ENCODE results near the gene GPR27. TPM values are rescaled to one million over a fixed set of nuclear protein-coding genes. Genes with fewer than 3 reads are reported as not detected.

The GPR27 gene
- total RNA-seq, 1 donor from 2014 or later = 18.3 TPM

DNA sequence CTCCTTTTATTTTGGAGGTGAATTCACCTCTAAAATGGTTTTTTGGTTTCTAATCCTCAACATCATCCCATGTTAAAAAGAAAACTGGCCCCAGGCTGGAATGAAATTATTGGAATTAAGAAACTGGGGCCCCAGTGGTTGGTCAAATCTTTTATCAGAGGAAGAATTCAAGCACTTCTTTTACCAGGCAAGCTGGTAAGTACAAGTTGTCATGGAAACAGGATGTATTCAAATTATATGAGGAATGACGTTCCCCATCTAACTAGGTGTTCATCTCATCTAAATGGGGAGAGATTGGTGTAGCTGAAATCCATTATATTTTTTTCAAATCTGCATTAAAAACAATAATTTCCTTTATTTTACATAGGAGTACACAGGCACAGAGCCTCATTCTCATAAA lies 18.8 kb upstream of the GPR27 start:
- no peak for DNase-seq (ENCODE audit: low spot score)
- no peaks in the 10 kb centered on the region for H3K9me3 ChIP-seq (ENCODE audit: low read depth)
- H3K4me3 ChIP-seq = no peak overlapping the region
- no peaks in the 10 kb centered on the region for H3K79me2 ChIP-seq (ENCODE audit: low read depth)
- Mint-ChIP-seq H3K4me3 (no peak overlapping the region), H3K27me3 (ENCODE audit: insufficient read depth, low read depth) (peaks cover 4% of the 10 kb centered on the region), H3K4me1 (peaks cover 3% of the 10 kb centered on the region), H3K27ac (no peak overlapping the region), H3K9me3 (peaks cover 2% of the 10 kb centered on the region), H3K36me3 (no peaks in the 10 kb centered on the region)
- H3K4me2 ChIP-seq = no peak overlapping the region
- H2AFZ ChIP-seq (replicated peaks) = no peak overlapping the region
- H3K27me3 ChIP-seq = no peaks in the 10 kb centered on the region
- no peak overlapping the region for H3K9ac ChIP-seq
- H3F3A ChIP-seq (ENCODE audit: low read depth) = no peaks in the 10 kb centered on the region
- no peak overlapping the region for H3K27ac ChIP-seq
- H3K36me3 ChIP-seq = no peaks in the 10 kb centered on the region
- no peaks in the 10 kb centered on the region for H4K20me1 ChIP-seq (ENCODE audit: low read depth)
- TF ChIP-seq, protein P1, sequence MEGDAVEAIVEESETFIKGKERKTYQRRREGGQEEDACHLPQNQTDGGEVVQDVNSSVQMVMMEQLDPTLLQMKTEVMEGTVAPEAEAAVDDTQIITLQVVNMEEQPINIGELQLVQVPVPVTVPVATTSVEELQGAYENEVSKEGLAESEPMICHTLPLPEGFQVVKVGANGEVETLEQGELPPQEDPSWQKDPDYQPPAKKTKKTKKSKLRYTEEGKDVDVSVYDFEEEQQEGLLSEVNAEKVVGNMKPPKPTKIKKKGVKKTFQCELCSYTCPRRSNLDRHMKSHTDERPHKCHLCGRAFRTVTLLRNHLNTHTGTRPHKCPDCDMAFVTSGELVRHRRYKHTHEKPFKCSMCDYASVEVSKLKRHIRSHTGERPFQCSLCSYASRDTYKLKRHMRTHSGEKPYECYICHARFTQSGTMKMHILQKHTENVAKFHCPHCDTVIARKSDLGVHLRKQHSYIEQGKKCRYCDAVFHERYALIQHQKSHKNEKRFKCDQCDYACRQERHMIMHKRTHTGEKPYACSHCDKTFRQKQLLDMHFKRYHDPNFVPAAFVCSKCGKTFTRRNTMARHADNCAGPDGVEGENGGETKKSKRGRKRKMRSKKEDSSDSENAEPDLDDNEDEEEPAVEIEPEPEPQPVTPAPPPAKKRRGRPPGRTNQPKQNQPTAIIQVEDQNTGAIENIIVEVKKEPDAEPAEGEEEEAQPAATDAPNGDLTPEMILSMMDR (IDR thresholded peaks at IDR 0.05) = no peak
- no peak for TF ChIP-seq EZH2phosphoT487 (IDR thresholded peaks at IDR 0.05)
- TF ChIP-seq EZH2 (IDR thresholded peaks at IDR 0.05) = no peak
- H3K4me1 ChIP-seq = no peaks in the 10 kb centered on the region

DNA sequence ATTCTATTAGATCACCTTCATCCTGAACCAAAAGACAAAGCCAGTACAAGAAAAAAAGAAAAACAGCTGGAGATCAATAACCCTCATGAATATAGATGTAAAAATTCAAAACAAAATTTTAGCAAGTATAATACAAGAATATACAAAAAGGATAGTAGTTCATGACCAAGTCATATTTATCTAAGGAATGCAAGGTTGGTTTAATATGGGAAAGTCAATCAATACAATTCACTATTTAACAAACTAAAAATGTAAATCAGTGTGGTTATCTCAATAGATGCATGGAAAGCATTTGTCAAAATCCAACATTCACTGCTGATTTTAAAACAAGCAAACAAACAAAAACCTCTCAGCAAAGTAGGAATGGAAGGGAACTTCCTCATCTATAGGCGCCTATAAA lies 11.0 kb upstream of the GPR27 start:
- no peaks in the 10 kb centered on the region for H3K4me1 Mint-ChIP-seq
- no peaks in the 10 kb centered on the region for H3F3A ChIP-seq (ENCODE audit: low read depth)
- H3K9ac ChIP-seq = no peak overlapping the region
- H3K4me3 ChIP-seq = no peak overlapping the region
- peaks cover 2% of the 10 kb centered on the region for H3K36me3 Mint-ChIP-seq
- H3K9me3 Mint-ChIP-seq = peaks cover 38% of the 10 kb centered on the region
- DNase-seq (ENCODE audit: low spot score) = no peak
- peaks cover 5% of the 10 kb centered on the region for H3K36me3 ChIP-seq
- TF ChIP-seq, protein P1 (IDR thresholded peaks at IDR 0.05) = no peak
- TF ChIP-seq EZH2phosphoT487 (IDR thresholded peaks at IDR 0.05) = no peak
- TF ChIP-seq EZH2 (IDR thresholded peaks at IDR 0.05) = no peak
- H2AFZ ChIP-seq (replicated peaks) = no peak overlapping the region
- H4K20me1 ChIP-seq (ENCODE audit: low read depth) = no peaks in the 10 kb centered on the region
- H3K27ac Mint-ChIP-seq = no peak overlapping the region
- H3K4me3 Mint-ChIP-seq = no peak overlapping the region
- no peaks in the 10 kb centered on the region for H3K4me1 ChIP-seq
- H3K4me2 ChIP-seq = no peak overlapping the region
- no peaks in the 10 kb centered on the region for H3K79me2 ChIP-seq (ENCODE audit: low read depth)
- no peak overlapping the region for H3K27ac ChIP-seq
- no peaks in the 10 kb centered on the region for H3K27me3 ChIP-seq
- H3K9me3 ChIP-seq (ENCODE audit: low read depth) = peaks cover 18% of the 10 kb centered on the region
- H3K27me3 Mint-ChIP-seq (ENCODE audit: insufficient read depth, low read depth) = peaks cover 2% of the 10 kb centered on the region

GRCh38 chr3:71744738-71745137 lies 8.9 kb upstream of the GPR27 start:
- Histone ChIP-seq H2AFZ (replicated peaks) (no peak overlapping the region), H3K4me2 (no peak overlapping the region), H4K20me1 (ENCODE audit: low read depth) (no peaks in the 10 kb centered on the region), H3K9ac (no peak overlapping the region), H3K9me3 (ENCODE audit: low read depth) (peaks cover 18% of the 10 kb centered on the region), H3K27me3 (no peaks in the 10 kb centered on the region), H3K27ac (no peak overlapping the region), H3K4me3 (no peak overlapping the region), H3F3A (ENCODE audit: low read depth) (no peaks in the 10 kb centered on the region), H3K79me2 (ENCODE audit: low read depth) (no peaks in the 10 kb centered on the region), H3K4me1 (no peaks in the 10 kb centered on the region), H3K36me3 (peaks cover 5% of the 10 kb centered on the region)
- Mint-ChIP-seq H3K27me3 (ENCODE audit: insufficient read depth, low read depth) (peaks cover 2% of the 10 kb centered on the region), H3K4me3 (no peak overlapping the region), H3K4me1 (no peaks in the 10 kb centered on the region), H3K9me3 (peaks cover 37% of the 10 kb centered on the region), H3K36me3 (peaks cover 2% of the 10 kb centered on the region), H3K27ac (no peak overlapping the region)
- no peak for DNase-seq (ENCODE audit: low spot score)
- TF ChIP-seq, protein P1 (IDR thresholded peaks at IDR 0.05) = no peak
- no peak for TF ChIP-seq EZH2phosphoT487 (IDR thresholded peaks at IDR 0.05)
- no peak for TF ChIP-seq EZH2 (IDR thresholded peaks at IDR 0.05)
